DOHH2 (cell line): ENCODE data around the gene GUCD1.

ENCODE experiments used
- H3F3A ChIP-seq: fragments of 200-600 bp; sonication (generic), shearing (Covaris generic); 2 replicates; pipeline ENCODE4 v1.6.0; 2016; ENCODE audit warnings: antibody characterized with exemption, mild to moderate bottlenecking; ENCODE audit not compliant: control insufficient read depth, insufficient read depth
- H3K27ac ChIP-seq: fragments of 200-600 bp; sonication (generic); 2 replicates; pipeline ENCODE4 v1.5.1; 2014; ENCODE audit warnings: low read depth, mild to moderate bottlenecking, low read length, moderate library complexity
- H3K27me3 ChIP-seq: fragments of 200-600 bp; sonication (generic); 2 replicates; pipeline ENCODE4 v1.6.1; 2014; ENCODE audit warnings: mild to moderate bottlenecking, low read length, mixed read lengths; ENCODE audit not compliant: control insufficient read depth
- H3K36me3 ChIP-seq: fragments of 200-600 bp; sonication (generic); 2 replicates; pipeline ENCODE4 v1.6.1; 2014; ENCODE audit warnings: mild to moderate bottlenecking, low read length, moderate library complexity, mixed read lengths; ENCODE audit not compliant: control insufficient read depth
- H3K4me1 ChIP-seq: fragments of 200-600 bp; sonication (generic); 2 replicates; pipeline ENCODE4 v1.6.1; 2014; ENCODE audit warnings: mild to moderate bottlenecking, low read length, mixed read lengths; ENCODE audit not compliant: control insufficient read depth
- H3K4me2 ChIP-seq: fragments of 200-600 bp; sonication (generic); 2 replicates; pipeline ENCODE4 v1.6.0; 2014; ENCODE audit warnings: mild to moderate bottlenecking, low read length, moderate library complexity
- H3K4me3 ChIP-seq: fragments of 200-600 bp; sonication (generic); 2 replicates; pipeline ENCODE4 v1.5.1; 2014; ENCODE audit warnings: mild to moderate bottlenecking, low read length, mixed read lengths
- H3K79me2 ChIP-seq: fragments of 200-600 bp; sonication (generic); 2 replicates; pipeline ENCODE4 v1.6.1; 2014; ENCODE audit warnings: mild to moderate bottlenecking, low read length, mixed read lengths; ENCODE audit not compliant: control insufficient read depth
- H3K9me2 ChIP-seq: fragments of 200-600 bp; sonication (generic); replicated peaks from 2 replicates; pipeline ENCODE4 v1.6.1; 2014; ENCODE audit warnings: mild to moderate bottlenecking, low read length, mixed read lengths; ENCODE audit not compliant: control insufficient read depth
- H3K9me3 ChIP-seq: fragments of 200-600 bp; sonication (generic); 2 replicates; pipeline ENCODE4 v1.6.1; 2014; ENCODE audit warnings: antibody characterized with exemption, low read length, mixed read lengths; ENCODE audit not compliant: control insufficient read depth, insufficient read depth
- H4K20me1 ChIP-seq: fragments of 200-600 bp; sonication (generic); 2 replicates; pipeline ENCODE4 v1.6.0; 2014; ENCODE audit warnings: low read depth, mild to moderate bottlenecking, antibody characterized with exemption, low read length, moderate library complexity; ENCODE audit not compliant: control insufficient read depth, insufficient read depth
- EZH2phosphoT487 ChIP-seq: fragments of 200-600 bp; sonication (generic); IDR thresholded peaks from 2 replicates; pipeline ENCODE4 v1.6.1; 2017; ENCODE audit warnings: borderline replicate concordance, mild to moderate bottlenecking, antibody characterized with exemption, low read length, moderate library complexity, mixed read lengths
- TF ChIP-seq, protein P1 (sequence below): fragments of 200-600 bp; sonication (generic); IDR thresholded peaks from one replicate; pipeline ENCODE4 v1.5.1; 2014; ENCODE audit warnings: antibody characterized with exemption, mild to moderate bottlenecking, low read depth, low read length; ENCODE audit not compliant: poor library complexity, severe bottlenecking

Gene GUCD1

DNA sequence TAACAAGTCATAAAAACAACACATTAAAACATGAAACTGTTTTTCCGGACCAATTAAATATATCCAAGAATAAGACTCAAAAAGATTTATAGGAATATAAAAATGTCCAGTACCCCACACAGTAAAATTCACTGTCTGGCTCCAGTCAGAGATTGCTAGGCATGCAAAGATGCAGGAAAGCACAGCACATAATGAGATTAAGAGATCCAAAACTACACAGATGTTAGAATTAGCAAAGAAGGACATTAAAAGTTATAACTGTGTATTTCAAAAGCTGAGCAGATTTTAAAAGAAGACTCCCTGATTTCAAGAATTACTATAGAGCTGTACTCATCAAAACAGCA lies 24.3 kb upstream of the GUCD1 start:
- Histone ChIP-seq H3K9me2 (no peaks in the 10 kb centered on the region), H3K79me2 (no peaks in the 10 kb centered on the region), H3K9me3 (no peaks in the 10 kb centered on the region), H3K27me3 (no peaks in the 10 kb centered on the region), H3K36me3 (peaks cover 18% of the 10 kb centered on the region), H3F3A (peaks cover 30% of the 10 kb centered on the region), H3K27ac (no peak overlapping the region), H4K20me1 (0 out of 2 replicates have a peak, but pooled peaks cover 4% of the 10 kb centered on the region), H3K4me3 (no peak overlapping the region), H3K4me1 (no peaks in the 10 kb centered on the region), H3K4me2 (no peak overlapping the region)
- TF ChIP-seq, protein P1, sequence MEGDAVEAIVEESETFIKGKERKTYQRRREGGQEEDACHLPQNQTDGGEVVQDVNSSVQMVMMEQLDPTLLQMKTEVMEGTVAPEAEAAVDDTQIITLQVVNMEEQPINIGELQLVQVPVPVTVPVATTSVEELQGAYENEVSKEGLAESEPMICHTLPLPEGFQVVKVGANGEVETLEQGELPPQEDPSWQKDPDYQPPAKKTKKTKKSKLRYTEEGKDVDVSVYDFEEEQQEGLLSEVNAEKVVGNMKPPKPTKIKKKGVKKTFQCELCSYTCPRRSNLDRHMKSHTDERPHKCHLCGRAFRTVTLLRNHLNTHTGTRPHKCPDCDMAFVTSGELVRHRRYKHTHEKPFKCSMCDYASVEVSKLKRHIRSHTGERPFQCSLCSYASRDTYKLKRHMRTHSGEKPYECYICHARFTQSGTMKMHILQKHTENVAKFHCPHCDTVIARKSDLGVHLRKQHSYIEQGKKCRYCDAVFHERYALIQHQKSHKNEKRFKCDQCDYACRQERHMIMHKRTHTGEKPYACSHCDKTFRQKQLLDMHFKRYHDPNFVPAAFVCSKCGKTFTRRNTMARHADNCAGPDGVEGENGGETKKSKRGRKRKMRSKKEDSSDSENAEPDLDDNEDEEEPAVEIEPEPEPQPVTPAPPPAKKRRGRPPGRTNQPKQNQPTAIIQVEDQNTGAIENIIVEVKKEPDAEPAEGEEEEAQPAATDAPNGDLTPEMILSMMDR, result no peak
- no peak for TF ChIP-seq EZH2phosphoT487

DNA sequence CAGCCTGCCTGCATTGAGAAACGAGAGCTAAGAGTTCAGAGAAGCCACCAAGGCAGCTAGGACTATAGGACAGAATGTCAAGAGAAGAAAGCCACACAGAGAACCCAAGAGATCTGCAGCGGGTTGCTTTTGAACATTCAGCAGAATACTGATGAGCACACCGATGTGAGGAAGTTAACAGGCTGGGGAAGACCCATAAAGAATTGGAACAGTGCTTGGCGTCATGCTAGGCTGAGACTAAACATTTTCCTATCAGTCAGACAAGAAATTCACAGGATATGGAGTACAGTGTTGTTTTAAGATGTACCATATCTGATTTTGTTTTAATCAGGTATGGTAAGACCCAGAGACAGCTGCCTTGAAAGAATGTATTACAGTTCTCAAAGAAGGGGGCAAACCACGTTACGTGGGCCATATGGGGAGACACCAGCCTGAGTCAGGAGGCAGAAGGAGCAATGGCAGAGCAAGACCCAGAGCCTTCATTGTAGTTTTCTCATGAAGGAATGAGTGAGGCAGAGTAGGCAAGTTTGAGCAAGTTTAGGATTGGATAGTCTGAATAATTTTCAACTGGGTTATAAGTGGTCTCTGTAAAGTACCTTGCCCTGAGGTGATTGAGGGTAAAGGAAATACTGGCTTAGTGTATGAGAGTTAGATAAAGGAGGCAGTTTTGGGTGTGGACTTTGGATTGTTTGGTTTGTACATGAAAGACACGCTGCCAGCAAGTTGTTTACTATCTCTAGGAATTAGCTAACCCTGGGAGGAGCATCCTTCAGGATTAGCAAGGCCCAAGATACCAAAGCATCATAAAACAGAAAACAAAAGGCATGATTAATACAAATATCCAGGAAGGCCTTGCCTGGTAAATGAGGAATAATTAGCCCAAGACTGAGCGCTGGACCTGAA lies 23.7 kb upstream of the GUCD1 start:
- TF ChIP-seq, protein P1, result no peak
- no peak for TF ChIP-seq EZH2phosphoT487
- H3K9me2 ChIP-seq, result no peaks in the 10 kb centered on the region
- H3K9me3 ChIP-seq, result no peaks in the 10 kb centered on the region
- H3K4me1 ChIP-seq, result no peaks in the 10 kb centered on the region
- no peak overlapping the region for H3K27ac ChIP-seq
- H4K20me1 ChIP-seq, result 0 out of 2 replicates have a peak, but pooled peaks cover 4% of the 10 kb centered on the region
- H3K36me3 ChIP-seq, result peaks cover 24% of the 10 kb centered on the region
- H3K4me3 ChIP-seq, result no peak overlapping the region
- H3K27me3 ChIP-seq, result no peaks in the 10 kb centered on the region
- no peaks in the 10 kb centered on the region for H3K79me2 ChIP-seq
- H3F3A ChIP-seq, result peaks cover 30% of the 10 kb centered on the region
- H3K4me2 ChIP-seq, result no peak overlapping the region

DNA sequence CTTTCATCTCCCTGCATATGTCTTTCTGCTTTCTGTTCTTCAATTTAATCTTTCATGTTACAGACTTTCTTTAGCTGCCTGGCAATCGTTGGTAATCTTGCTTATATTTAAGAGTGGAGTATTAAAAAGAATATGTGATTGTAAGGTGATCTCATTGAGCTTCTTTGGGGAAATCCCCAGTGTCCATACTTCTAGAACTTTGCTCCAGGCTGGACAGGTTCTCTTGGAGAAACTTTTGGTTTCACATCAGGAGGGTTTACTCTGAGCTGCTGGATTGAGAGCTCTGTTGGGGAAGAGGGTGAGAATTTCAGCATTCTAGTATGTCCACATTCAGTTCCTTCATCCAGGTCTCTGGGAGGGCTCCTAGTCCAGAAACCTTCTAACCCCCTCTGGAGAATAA lies 21.8 kb upstream of the GUCD1 start:
- TF ChIP-seq, protein P1, result no peak
- TF ChIP-seq EZH2phosphoT487, result no peak
- Histone ChIP-seq H3K27ac (no peak overlapping the region), H3K27me3 (no peaks in the 10 kb centered on the region)

More for the DNA sequence above, 21.8 kb upstream of the GUCD1 start:
- Histone ChIP-seq H3K4me1 (no peaks in the 10 kb centered on the region), H3K9me3 (no peaks in the 10 kb centered on the region), H3K36me3 (peaks cover 43% of the 10 kb centered on the region), H3K4me2 (no peak overlapping the region), H3F3A (peaks cover 34% of the 10 kb centered on the region), H3K9me2 (no peaks in the 10 kb centered on the region), H3K4me3 (no peak overlapping the region), H4K20me1 (0 out of 2 replicates have a peak, but pooled peaks cover 4% of the 10 kb centered on the region), H3K79me2 (no peaks in the 10 kb centered on the region)
